Measurements from ENCODE around the gene SLC6A4.

GRCh38 chr17:30207655-30208054 lies 27.8 kb downstream of the SLC6A4 start:
- no peak for TF ChIP-seq CTCF (IDR thresholded peaks at IDR 0.05)
- TF ChIP-seq POLR2A (IDR thresholded peaks at IDR 0.05): no peak
- TF ChIP-seq EP300 (IDR thresholded peaks at IDR 0.05): no peak

Data from stomach (tissue), 4 donors.